ENCODE measurements around the gene CD80.

The CD80 gene

DNA sequence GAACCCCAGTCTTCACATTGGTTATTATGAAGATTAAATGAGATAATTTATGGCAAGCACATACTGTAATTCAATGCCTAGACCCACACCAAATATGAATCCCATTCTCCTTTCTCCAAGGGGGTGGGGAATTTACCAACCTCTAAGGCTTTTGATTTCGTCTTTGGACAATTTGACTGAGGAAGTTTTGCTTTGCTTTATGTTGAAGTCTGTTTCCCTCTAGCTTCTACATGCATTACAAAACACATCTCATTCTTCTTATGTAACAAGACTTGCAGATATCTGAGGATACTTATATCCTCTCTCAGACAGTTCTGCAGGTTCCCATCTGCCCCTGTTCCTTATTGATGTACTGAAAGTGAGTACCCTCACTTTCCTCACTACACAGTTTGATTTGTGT lies 12.2 kb downstream of the CD80 start:
- DNase-seq (ENCODE audit: low read depth): no peak

DNA sequence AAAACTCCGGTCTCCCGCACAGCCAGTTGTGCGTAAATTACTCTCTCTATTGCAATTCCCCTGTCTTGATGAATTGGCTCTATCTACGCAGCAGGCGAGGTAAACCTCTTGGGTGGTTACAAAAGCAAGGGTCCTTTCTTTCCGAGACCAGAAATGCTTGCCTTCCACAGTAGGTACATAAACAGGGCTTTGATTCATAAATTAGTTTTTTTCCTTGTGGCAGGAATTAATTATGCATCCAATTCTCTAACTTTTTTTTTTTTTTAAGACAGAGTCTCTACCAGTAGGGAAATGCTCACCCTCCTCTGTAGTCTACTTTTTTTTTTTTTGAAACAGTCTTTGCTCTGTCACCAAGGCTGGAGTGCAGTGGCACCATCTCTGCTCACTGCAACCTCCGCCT lies 16.3 kb downstream of the CD80 start:
- DNase-seq (ENCODE audit: low read depth): no peak

DNA sequence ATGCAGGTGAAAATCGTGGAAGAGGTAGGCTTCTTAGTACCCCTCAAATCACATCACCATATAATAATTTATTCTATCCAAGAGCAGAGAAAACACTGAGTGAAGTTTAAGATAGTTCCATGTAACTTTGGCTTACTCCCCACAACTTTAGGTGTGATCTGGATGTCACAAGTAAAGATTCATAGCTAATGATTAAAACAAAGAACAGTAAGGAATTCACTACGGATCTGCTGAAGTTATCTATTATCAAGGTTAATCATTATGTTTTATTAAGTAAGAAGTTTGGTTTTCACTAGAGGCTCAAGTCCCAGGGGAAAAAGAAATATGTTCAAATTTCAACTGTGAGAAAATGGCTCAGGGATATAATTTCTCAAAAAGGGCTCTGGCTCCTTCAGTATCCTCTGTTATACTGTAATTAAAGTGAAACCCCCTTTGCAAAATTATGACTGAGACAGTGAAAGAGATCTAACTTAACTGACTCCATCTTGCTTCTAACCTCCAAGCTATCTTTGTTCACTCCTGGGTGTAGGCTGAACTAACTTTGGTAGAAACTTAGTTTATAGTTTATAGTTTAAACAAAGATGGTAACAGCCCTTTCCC lies 17.1 kb downstream of the CD80 start:
- DNase-seq (ENCODE audit: low read depth): no peak

DNA sequence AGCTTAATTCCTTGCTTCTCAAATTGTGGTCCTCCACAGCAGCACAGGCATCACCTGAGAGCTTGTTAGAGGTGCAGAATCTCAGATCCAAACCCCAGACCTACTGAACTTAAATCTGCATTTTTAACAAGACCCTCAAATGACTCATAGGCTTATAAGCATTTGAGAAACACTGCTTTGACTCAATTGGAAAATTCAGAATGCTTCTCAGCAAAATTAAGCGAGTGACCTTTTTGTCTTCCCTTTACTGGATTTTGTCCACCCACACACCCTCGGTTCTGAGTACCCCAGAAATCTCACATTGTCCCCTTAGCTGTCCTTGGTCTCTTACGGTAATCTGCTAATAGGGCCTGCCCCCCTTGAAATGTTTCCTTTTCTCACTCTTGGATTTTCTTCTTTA lies 17.9 kb downstream of the CD80 start:
- DNase-seq (ENCODE audit: low read depth): no peak

DNA sequence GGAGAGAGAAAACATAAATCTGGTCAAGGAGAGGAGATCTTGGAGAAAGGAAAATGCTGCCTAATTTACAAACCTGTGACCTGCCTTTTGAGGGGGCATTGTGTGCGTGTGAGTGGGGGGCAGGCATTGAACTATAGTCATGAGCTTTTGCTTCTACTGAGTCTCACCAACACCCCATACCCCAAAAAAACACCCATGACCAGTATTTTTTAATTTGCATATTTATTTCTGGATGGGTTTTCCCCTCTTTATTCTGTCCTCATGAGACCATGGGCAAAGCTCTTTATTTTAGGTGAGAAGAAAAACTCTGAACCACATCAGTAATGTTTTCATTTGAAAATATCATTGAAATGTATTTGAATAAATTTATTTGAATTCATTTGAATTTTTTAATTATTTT lies 20.6 kb downstream of the CD80 start:
- DNase-seq (ENCODE audit: low read depth): no peak

DNA sequence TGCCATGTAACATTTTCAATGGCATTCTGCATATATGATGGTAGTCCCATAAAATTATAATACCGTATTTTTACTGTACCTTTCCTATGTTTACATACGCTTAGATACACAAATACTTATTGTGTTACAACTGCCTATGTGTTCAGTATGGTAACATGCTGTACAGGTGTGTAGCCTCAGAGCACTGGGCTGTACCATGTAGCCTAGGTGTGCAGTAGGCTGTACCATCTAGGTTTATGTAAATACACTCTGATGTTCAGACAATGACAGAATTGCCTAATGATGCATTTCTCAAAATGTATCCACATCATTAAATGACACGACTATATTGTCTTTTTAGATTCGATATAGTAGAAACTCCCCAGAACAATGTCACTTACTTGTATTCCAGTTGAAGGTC lies 22.7 kb downstream of the CD80 start:
- DNase-seq (ENCODE audit: low read depth): no peak

DNA sequence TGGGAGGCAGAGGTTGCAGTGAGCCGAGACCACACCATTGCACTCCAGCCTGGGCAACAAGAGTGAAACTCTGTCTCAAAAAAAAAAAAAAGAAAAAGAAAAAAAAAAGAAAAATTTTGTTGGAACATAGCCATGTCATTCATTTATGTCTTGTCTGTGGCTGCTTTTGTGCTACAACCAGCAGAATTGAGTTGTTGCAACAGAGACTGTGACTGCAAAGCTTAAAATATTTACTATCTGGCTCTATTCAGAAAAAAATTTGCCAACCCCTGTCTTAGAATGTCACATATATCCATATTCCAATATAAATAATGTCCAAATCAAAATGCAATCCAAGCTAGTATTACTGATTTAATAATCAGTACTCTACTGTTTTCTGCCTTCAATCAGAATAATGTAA lies 25.1 kb downstream of the CD80 start:
- DNase-seq (ENCODE audit: low read depth): no peak

DNA sequence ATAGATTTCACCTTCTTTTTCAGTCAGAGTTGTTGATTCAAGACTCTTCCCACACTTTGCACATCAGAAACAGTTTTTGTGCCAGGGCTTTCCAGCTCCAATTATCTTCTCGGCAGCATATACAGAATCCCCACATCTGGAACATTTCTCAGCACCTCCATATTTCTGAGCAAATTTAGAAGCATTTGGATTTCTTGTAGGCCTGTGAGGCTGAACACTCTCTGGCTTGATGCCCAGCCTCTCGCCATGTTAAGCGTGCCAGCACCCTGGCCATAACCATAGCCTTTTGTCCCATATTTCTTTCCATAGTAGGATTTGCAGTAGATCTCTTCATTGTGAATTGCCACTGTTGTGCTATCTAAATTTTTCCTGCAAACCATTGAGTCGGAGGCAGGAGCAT lies 28.3 kb downstream of the CD80 start:
- no peak for DNase-seq (ENCODE audit: low read depth)

DNA sequence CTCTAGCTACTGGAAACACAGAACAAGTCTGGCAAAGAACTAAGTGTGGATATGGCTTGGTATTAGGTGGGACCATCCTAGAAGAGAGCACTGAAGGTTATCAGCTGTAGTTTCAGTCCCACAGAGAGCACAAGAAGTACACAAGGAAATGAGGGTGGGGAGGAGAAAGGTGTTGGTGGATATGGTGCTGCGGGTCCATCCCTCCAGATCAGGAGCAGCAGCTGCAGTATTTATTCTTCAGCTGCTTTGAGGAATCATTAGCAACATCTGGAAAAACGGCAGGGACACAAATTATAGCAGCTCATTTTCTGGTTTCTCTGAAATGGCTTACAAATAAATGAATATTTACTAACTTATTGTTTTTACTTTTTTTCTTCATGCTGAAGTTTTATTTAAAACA lies 29.0 kb downstream of the CD80 start:
- DNase-seq (ENCODE audit: low read depth): no peak

DNA sequence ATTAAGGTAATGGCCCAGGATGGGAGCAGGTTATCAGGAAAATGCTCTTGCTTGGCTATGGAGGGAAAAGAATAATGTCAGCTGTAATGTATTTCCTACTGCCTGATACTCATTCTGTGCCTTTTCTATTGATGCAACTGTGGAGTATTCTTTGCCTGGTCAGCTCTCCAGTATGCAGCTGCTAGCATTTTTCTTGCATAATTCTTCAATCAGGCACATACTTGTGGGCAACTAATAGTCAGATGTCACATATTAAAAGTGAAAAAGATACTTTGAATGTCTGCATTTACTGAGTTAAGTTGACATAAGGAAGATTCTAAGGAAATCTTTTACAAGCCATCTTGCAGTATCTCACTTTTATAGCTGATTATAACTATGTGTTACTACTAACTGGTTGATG lies 29.5 kb downstream of the CD80 start:
- DNase-seq (ENCODE audit: low read depth): no peak

DNA sequence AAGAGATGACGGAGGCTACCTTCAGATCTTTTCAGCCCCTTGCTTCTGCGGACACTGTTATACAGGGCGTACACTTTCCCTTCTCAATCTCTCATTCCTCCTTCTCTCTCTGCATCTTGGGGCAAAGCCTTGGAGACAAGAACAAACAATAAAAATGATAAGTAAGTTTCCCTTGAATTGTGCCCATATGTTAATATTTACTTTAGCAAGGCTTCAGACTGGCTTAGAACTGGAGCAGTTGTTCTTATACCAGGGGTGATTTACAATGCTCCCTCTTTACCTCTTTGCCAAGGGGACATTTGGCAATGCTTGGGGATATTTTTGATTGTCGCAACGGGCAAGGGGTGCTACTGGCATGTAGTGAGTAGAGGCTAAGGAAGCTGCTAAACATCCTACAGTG lies 31.7 kb downstream of the CD80 start:
- DNase-seq (ENCODE audit: low read depth): no peak

DNA sequence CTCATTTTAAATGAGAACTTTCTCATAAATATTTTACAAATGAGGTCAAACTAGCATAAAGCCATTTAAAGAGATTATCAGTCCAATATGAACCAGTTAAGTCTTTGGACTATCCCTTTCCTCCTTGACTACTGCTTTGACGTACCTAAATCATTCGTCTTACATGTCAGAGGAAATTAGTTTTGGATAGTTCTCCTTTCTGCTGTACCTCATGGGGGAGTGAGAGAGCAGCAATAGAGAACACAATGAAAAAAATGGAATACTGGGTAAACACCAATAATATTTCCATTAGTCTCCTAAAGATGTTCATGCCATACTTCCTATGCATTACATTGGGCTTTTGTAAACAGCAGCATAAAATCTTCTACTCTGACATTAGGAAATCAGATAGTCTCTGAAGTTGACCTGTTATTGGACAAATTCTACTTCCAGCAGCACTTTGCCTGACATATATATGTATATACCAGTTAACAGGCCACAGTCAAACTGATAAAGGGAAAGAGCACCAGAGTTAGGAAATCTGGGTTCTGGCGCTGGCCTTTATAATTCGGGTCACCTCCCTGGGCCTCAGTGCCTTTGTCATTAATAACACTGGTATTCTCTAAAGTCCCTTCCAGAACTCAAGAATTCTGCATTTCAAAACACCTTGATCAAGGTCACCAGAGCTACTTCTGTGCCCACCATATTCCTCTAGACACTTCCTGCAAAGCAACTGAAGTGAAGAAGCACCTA lies 34.3 kb downstream of the CD80 start:
- DNase-seq (ENCODE audit: low read depth): no peak

DNA sequence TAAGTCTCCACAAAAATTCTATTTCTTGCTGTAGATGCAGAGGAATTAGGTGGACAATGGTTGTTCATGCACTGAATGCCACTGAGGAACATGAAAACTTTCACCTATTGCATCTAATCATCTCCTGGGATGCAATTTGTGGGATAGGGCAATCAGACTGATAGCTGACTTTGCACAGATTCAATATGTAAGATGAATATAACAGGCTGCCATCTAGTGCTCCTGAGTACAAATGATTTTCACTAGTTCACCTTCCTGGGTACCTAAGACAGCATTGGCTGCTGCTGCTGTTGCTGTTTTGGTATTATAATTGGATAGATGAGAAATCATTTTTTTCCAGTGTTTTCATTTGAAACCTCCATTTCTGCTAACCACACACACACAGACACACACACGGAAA lies 41.4 kb downstream of the CD80 start:
- no peak for DNase-seq (ENCODE audit: low read depth)

DNA sequence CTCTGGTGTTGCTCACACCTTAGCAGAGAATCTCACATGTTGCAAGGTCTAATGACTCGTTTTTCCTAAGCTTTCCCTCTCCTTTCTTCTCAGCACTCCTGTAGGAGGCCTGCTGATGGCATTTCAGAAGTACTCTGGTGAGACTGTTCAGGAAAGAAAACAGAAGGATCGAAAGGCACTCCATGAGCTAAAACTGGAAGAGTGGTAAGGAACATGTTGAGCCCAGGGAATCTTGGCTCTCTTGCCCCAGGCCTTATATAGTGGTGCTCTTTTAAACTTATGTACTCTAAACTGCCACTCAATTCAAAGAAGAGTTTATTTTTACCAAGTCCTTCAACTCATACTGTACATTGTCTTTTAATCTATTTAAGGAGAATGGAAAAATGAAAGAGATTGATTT lies 42.3 kb downstream of the CD80 start:
- DNase-seq (ENCODE audit: low read depth): no peak

DNA sequence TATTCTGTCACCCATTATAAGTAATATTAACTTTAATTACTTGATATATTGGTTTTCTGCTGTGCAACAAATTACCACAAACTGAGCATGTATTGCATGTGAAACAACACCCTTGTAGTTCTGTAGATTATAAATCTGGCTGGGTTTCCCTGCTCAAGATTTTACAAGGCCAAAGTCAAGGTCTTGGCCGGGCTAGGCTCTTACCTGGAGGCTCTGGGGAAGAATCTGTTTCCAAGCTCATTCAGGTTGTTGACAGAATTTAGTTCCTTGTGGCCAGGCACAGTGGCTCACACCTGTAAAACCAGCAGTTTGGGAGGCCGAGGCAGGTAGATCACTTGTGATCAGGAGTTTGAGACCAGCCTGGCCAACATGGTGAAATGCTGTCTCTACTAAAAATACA lies 44.8 kb downstream of the CD80 start:
- no peak for DNase-seq (ENCODE audit: low read depth)

DNA sequence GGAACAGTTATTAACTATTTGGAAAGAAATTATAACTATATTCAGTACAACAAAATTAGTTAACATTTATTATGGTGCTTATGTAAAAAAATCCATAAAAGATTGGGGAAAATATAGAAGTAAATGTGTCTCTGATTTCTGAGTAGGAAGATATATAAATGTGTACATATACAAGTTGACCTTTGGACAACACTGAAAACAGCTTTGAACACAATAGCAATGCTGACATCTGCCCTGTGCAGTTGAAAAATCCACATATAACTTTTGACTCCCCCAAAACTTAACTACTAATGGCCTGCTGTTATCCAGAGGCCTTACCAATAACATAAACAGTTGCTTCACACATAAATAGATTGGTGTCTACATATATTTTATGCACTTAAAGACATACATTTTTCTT lies 48.7 kb downstream of the CD80 start:
- no peak for DNase-seq (ENCODE audit: low read depth)

DNA sequence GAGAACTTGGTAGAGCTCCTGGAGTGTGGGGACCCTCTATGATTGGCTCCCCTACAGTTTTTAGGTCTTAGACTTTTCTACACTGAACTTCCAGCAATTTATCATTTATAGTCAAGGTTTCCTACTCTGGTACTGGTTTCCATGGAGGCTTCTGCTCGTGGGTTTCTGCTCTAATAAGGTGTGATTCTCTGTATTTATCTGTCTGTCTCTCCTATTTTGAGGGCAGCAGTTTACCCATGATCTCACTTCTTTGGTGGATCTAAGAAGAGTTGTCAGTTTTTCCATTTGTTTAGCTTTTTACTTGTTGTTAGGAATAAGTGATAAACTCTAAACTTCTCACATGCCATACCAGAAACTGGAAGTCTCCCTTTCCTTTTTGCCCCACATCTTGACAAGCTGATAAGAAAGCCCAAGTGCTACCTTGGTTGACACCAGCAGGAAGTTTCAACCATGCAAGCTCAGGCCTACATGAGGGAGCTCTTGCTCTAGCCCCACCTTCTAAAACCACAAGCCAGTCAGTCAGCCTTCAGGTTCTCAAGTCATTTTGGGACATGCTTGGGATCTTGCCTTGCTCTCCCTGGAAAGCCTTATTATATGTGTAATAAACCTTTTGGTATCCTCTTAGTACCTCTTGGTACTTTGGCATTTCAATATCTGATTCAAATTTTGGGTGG lies 51.1 kb downstream of the CD80 start:
- DNase-seq (ENCODE audit: low read depth): no peak

DNA sequence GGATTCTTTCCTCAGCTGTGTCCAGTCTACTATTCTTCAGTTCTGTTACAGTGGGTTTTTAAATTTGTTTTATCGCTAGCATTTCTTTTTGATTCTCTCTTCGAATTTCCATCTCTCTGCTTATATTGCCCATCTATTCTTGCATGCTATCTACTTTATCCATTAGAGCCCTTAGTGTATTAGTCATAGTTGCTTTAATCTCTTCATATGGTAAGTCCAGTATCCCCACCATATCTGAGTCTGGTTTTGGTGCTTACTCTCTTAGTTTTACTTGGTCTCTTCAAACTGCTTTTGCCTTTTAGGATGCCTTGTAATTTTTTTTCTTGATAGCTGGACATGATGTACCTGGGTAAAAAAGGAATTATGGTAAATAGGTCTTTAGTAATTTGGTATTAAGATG lies 52.0 kb downstream of the CD80 start:
- no peak for DNase-seq (ENCODE audit: low read depth)

DNA sequence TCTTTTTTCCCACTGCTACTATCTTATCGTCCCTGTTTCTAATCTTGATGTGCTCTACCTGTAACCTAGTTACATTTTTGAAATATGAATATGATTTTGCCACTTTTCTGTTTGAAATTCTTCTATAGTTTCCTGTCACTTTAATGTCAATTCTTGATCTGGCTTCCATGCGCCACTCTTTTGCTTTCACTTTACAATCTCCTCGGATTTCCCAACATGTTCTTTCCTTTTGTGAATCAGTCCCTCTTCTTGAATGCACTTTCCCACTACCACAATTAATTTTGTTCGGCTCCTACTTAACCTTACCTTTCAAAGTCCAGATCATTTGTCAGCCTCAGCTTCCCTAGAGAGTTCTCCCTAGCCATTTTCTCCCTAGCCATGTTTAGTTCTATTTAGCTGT lies 52.8 kb downstream of the CD80 start:
- DNase-seq (ENCODE audit: low read depth): no peak

DNA sequence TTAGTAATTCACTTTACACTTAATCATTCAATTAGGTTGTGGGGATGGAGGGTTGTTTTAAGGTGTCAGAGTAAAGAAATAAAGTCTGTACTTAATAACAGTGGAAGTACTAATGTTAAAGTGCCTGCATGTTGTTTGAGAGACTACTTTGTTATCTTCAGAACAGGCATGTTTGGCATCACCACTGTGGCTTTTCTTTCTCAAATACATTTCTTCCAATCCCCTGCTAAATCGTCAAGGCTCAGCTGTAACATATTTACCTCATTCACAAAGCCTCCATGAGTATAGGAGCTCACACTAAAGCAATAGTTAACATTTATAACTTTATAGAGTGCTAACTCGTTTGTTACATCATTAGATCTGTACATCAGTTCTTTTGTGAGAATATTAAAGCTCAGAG lies 58.5 kb downstream of the CD80 start:
- DNase-seq (ENCODE audit: low read depth): no peak

DNA sequence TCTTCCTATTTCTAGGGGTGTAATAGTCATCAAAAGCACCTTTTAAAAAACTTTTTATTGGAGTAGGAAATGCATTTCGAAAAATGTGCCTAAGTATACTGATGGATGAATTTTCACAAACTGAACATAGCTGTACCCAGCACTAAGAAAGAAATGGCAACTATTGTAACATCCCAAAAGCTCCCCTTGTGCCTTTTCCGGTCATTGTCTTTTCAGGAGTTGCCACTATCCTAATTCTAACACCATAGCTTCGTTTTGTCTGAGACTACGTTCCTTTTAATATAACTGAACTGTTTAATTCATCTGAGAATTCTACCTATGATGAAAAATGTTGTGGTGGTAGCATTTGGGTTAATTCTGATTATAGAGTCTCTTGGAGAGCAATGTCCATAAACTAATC lies 59.1 kb downstream of the CD80 start:
- DNase-seq (ENCODE audit: low read depth): no peak

DNA sequence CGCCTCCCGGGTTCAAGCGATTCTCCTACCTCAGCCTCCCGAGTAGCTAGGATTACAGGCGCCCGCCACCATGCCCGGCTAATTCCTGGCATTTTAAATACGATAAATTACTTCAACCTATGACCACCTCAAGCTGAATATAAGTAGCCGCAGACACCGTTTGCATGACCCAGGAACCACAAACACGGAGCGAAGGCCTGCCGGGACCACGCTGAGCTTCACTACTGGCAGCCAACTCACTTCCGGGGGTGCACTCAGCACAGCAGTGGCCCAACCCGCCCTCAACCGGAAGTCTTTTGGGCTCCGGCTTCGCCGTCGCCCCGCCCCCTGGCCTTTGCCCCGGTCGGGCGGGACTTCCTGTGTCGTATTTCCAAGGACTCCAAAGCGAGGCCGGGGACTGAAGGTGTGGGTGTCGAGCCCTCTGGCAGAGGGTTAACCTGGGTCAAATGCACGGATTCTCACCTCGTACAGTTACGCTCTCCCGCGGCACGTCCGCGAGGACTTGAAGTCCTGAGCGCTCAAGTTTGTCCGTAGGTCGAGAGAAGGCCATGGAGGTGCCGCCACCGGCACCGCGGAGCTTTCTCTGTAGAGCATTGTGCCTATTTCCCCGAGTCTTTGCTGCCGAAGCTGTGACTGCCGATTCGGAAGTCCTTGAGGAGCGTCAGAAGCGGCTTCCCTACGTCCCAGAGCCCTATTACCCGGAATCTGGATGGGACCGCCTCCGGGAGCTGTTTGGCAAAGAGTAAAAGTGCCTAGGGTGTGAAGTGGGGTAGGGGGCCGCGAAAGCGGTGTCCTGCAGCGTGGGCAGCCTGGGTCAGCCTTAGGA lies 61.0 kb downstream of the CD80 start, which contains the start of gene TIMMDC1:
TSS of gene TIMMDC1 (plus strand) at position 362 of the 826 bp plus-strand sequence. CDS start at position 549, 187 bp downstream.
- peak; percentile 98 for DNase-seq (ENCODE audit: low read depth)

DNA sequence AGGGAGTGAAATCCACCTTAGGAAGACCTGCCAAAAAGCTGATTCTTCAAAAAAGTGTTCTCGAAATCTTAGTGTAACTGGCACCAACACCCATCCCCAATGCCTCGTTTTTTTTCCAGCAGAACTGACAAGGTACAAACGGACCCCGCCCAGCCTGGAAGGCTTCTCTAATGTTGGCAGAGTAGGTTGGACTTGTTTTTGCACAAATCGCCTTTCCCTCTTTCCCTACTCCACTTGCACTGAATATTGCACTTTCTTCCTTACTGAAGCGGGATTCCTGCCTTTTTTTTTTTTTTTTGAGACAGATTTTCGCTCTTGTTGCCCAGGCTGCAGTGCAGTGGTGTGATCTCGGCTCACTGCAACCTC lies 61.6 kb downstream of the CD80 start:
- no peak for DNase-seq (ENCODE audit: low read depth)
